Stomach (tissue), 4 donors: Measurements from ENCODE around the gene ONECUT3.

Experiments
- EP300 ChIP-seq: sonication (generic); formaldehyde crosslinking; IDR thresholded peaks from one replicate; pipeline ENCODE4 v1.6.1; 2017; ENCODE audit warnings: antibody characterized with exemption
- TF ChIP-seq, protein P1 (sequence below), 7 experiments: fragments of 450-650 bp in 4 of 7; fragments of 200-600 bp in 3 of 7; sonication (generic) in 3 of 7; IDR thresholded peaks; one replicate each; pipeline ENCODE4 v1.5.1; 2016 to 2019; ENCODE audit warnings: antibody characterized with exemption in 7 of 7, control low read depth in 2 of 7, mild to moderate bottlenecking in 1 of 7

GRCh38 chr19:1744822-1745563 lies 8.3 kb upstream of the ONECUT3 start:
- TF ChIP-seq, protein P1, sequence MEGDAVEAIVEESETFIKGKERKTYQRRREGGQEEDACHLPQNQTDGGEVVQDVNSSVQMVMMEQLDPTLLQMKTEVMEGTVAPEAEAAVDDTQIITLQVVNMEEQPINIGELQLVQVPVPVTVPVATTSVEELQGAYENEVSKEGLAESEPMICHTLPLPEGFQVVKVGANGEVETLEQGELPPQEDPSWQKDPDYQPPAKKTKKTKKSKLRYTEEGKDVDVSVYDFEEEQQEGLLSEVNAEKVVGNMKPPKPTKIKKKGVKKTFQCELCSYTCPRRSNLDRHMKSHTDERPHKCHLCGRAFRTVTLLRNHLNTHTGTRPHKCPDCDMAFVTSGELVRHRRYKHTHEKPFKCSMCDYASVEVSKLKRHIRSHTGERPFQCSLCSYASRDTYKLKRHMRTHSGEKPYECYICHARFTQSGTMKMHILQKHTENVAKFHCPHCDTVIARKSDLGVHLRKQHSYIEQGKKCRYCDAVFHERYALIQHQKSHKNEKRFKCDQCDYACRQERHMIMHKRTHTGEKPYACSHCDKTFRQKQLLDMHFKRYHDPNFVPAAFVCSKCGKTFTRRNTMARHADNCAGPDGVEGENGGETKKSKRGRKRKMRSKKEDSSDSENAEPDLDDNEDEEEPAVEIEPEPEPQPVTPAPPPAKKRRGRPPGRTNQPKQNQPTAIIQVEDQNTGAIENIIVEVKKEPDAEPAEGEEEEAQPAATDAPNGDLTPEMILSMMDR (IDR thresholded peaks at IDR 0.05), result no peak
- no peak for TF ChIP-seq EP300
